GM12878 (cell line): ENCODE results near the gene GPC5. TPM values are rescaled to one million over a fixed set of nuclear protein-coding genes. Genes with fewer than 3 reads are reported as not detected.

ENCODE experiments used
- ATAC-seq: fragments of 200-7000 bp; cut with Tn5 transposase; 3 replicates; pipeline ENCODE4 v1.9.1; 2020; ENCODE audit warnings: mild to moderate bottlenecking, moderate library complexity
- BruUV-seq: library from RNA; stranded (reverse); fragments of 400-500 nt; replicated peaks from 2 replicates; lab custom pipeline; 2021; lab: Mats Ljungman, UMichigan
- CTCF ChIA-PET: fragments of 300-600 bp; sonication (Branson Sonifier 250); formaldehyde crosslinking; extraction: SDS; loops from one replicate; lab custom pipeline; 2021; ENCODE audit warnings: inconsistent platforms; lab: Yijun Ruan, JAX
- POLR2A ChIA-PET: fragments of 350-600 bp; formaldehyde crosslinking; extraction: SDS; loops from one replicate; lab custom pipeline; 2021; ENCODE audit warnings: inconsistent platforms; lab: Charles Lee
- RAD21 ChIA-PET: fragments of 300-600 bp; sonication (Branson Sonifier 250); formaldehyde crosslinking; loops from one replicate; lab custom pipeline; 2023; ENCODE audit warnings: antibody characterized with exemption; ENCODE audit not compliant: unreplicated experiment; lab: Charles Lee
- SMC1A ChIA-PET: fragments of 300-600 bp; sonication (Branson Sonifier 250); formaldehyde crosslinking; loops from one replicate; lab custom pipeline; 2023; ENCODE audit not compliant: unreplicated experiment, uncharacterized antibody; lab: Charles Lee
- DNase-seq: peaks from one replicate; pipeline ENCODE4 v3.0.0-alpha.2; 2011; ENCODE audit warnings: low read depth, low spot score
- FAIRE-seq: peaks from 3 replicates; lab custom pipeline; 2011; peaks lifted over from hg19 to GRCh38; lab: Jason Lieb, UNC
- H2AFZ ChIP-seq: 2 replicates; pipeline ENCODE4 v1.6.0; 2011; ENCODE audit warnings: low read depth, low read length, control low read depth; ENCODE audit not compliant: control insufficient read depth
- H3K27ac ChIP-seq: 2 replicates; pipeline ENCODE4 v1.5.1; 2011; ENCODE audit warnings: control low read depth; ENCODE audit not compliant: control insufficient read depth, insufficient read depth
- H3K27me3 ChIP-seq, 2 experiments: replicated peaks in 1 of 2; 2 replicates each; pipeline versions ENCODE4 v1.6.0 to v1.6.1; 2011; ENCODE audit warnings: low read length in 1 of 2; ENCODE audit not compliant: control insufficient read depth in 2 of 2, insufficient read depth in 2 of 2
- H3K36me3 ChIP-seq, 2 experiments: 2 replicates each; pipeline ENCODE4 v1.5.1; 2011; ENCODE audit warnings: low read length in 1 of 2; ENCODE audit not compliant: control insufficient read depth in 2 of 2, insufficient read depth in 2 of 2
- H3K4me1 ChIP-seq: 2 replicates; pipeline ENCODE4 v1.6.1; 2011; ENCODE audit warnings: mild to moderate bottlenecking, low read length, moderate library complexity, mixed read lengths; ENCODE audit not compliant: control insufficient read depth, insufficient read depth
- H3K4me2 ChIP-seq: 2 replicates; pipeline ENCODE4 v1.6.0; 2011; ENCODE audit warnings: control low read depth; ENCODE audit not compliant: control insufficient read depth, insufficient read depth
- H3K4me3 ChIP-seq: fragments of 200-600 bp; sonication (generic); 2 replicates; pipeline ENCODE4 v1.5.1; 2016
- H3K79me2 ChIP-seq: 2 replicates; pipeline ENCODE4 v1.6.0; 2011; ENCODE audit warnings: low read length; ENCODE audit not compliant: control insufficient read depth, insufficient read depth
- H3K9ac ChIP-seq: 2 replicates; pipeline ENCODE4 v1.8.0; 2011; ENCODE audit warnings: low read length, control low read depth, mixed read lengths; ENCODE audit not compliant: control insufficient read depth, insufficient read depth
- H3K9me3 ChIP-seq: replicated peaks from 3 replicates; pipeline ENCODE4 v1.5.1; 2011; ENCODE audit warnings: mild to moderate bottlenecking, low read length; ENCODE audit not compliant: control insufficient read depth, insufficient read depth
- H4K20me1 ChIP-seq: 2 replicates; pipeline ENCODE4 v1.6.0; 2011; ENCODE audit not compliant: control insufficient read depth, insufficient read depth
- BCLAF1 ChIP-seq: fragments of 450-650 bp; IDR thresholded peaks from 2 replicates; pipeline ENCODE4 v1.6.1; 2017; ENCODE audit warnings: antibody characterized with exemption, mild to moderate bottlenecking, moderate library complexity
- CHD1 ChIP-seq: IDR thresholded peaks from 2 replicates; pipeline ENCODE4 v1.6.1; 2012; ENCODE audit warnings: low read depth, low read length, improper control_type of control experiment
- EED ChIP-seq: sonication (generic); IDR thresholded peaks from 2 replicates; pipeline ENCODE4 v1.6.1; 2016; ENCODE audit warnings: antibody characterized with exemption, low read depth
- HDAC2 ChIP-seq: fragments of 200-600 bp; sonication (generic); IDR thresholded peaks from 2 replicates; pipeline ENCODE4 v1.6.1; 2017
- HDAC6 ChIP-seq: fragments of 200-600 bp; sonication (generic); IDR thresholded peaks from one replicate; pipeline ENCODE4 v1.8.0; 2017; ENCODE audit warnings: antibody characterized with exemption; ENCODE audit not compliant: unreplicated experiment
- HDGF ChIP-seq: fragments of 450-650 bp; IDR thresholded peaks from 2 replicates; pipeline ENCODE4 v1.6.1; 2016; ENCODE audit warnings: antibody characterized with exemption
- IRF4 ChIP-seq: IDR thresholded peaks from 2 replicates; pipeline ENCODE4 v1.6.1; 2011; ENCODE audit warnings: low read depth, low read length
- IRF5 ChIP-seq: fragments of 450-650 bp; IDR thresholded peaks from 2 replicates; pipeline ENCODE4 v1.6.1; 2017; ENCODE audit warnings: borderline replicate concordance
- MXI1 ChIP-seq: fragments of 150-350 bp; IDR thresholded peaks from 2 replicates; pipeline ENCODE4 v1.6.1; 2011; ENCODE audit warnings: low read depth, mild to moderate bottlenecking, inconsistent platforms, low read length, improper control_type of control experiment
- NFIC ChIP-seq: IDR thresholded peaks from 2 replicates; pipeline ENCODE4 v1.6.1; 2012; ENCODE audit warnings: low read depth, mild to moderate bottlenecking, inconsistent platforms, low read length, moderate library complexity
- POLR2AphosphoS5 ChIP-seq: IDR thresholded peaks from 2 replicates; pipeline ENCODE4 v1.6.1; 2011; ENCODE audit warnings: mild to moderate bottlenecking, low read length, inconsistent platforms
- RCOR1 ChIP-seq: conservative IDR thresholded peaks from 2 replicates; pipeline ENCODE4 v1.6.1; 2012; ENCODE audit warnings: low read depth, low read length, improper control_type of control experiment
- RFX5 ChIP-seq: IDR thresholded peaks from 2 replicates; pipeline ENCODE4 v1.6.1; 2011; ENCODE audit warnings: low read depth, low read length, improper control_type of control experiment
- SRF ChIP-seq, 2 experiments: IDR thresholded peaks; 2 replicates each; pipeline ENCODE4 v1.6.1; 2011; ENCODE audit warnings: low read depth in 2 of 2, low read length in 2 of 2, mild to moderate bottlenecking in 1 of 2, moderate library complexity in 1 of 2
- ZZZ3 ChIP-seq: IDR thresholded peaks from 2 replicates; pipeline ENCODE4 v1.6.1; 2011; ENCODE audit warnings: low read depth; ENCODE audit not compliant: control insufficient read depth, insufficient read length
- WGBS: methylation state at CpG from one replicate; pipeline ENCODE4 v1.1.6; 2016; ENCODE audit warnings: low lambda C conversion rate; ENCODE audit not compliant: insufficient replicate concordance, insufficient coverage; ENCODE audit errors: missing lambda C conversion rate; 5-methylcytosine and 5-hydroxymethylcytosine counted together
- in situ Hi-C: fragments of 300-500 bp; cut with MboI; formaldehyde crosslinking; loops from 9 replicates; pipeline ENCODE4 v1.14.3; 2018; ENCODE audit warnings: mixed read lengths
- intact Hi-C: fragments of 100-400 bp; cut with micrococcal nuclease; formaldehyde crosslinking; loops from one replicate; pipeline ENCODE4 v1.14.2; 2022; ENCODE audit not compliant: unreplicated experiment
- polyA plus RNA-seq, 11 experiments: library from polyadenylated mRNA; depleted of rRNA in 4 of 11; unstranded in 6 of 11; stranded (reverse) in 5 of 11; fragments of >200 nt; fragmentation: Nextera tagmentation in 4 of 11; fragmentation: Illumina TruSeq in 1 of 11; extraction: Ambion mirVana in 4 of 11; extraction: Trizol in 1 of 11; gene quantifications; 1 replicate in 1 of 11; 2 replicates in 10 of 11; pipeline versions ENCODE4 v1.2.1 to v1.2.3, GENCODE V29; 2011 to 2016; ENCODE audit warnings: inconsistent platforms in 2 of 11, missing spikeins in 2 of 11, low read depth in 1 of 11
- total RNA-seq, 4 experiments: library from RNA; depleted of rRNA in 3 of 4; stranded (reverse); fragments of >200 nt in 3 of 4; fragmentation: Illumina TruSeq in 1 of 4; extraction: Trizol in 1 of 4; gene quantifications; 2 replicates each; pipeline versions ENCODE4 v1.2.1 to v1.2.3, GENCODE V29; 2013 to 2021
- TF ChIP-seq, protein P1 (sequence below): IDR thresholded peaks from 2 replicates; pipeline ENCODE4 v1.6.1; 2011; ENCODE audit warnings: low read depth, low read length, improper control_type of control experiment, borderline replicate concordance
- TF ChIP-seq, protein P2 (sequence below): fragments of 450-650 bp; conservative IDR thresholded peaks from 2 replicates; pipeline ENCODE4 v1.6.1; 2017; ENCODE audit warnings: mild to moderate bottlenecking, moderate library complexity

Gene GPC5
- total and polyA plus RNA-seq, 10 of the 15 experiments (the other 5 are each of a cell fraction or from before 2014, with no cell fraction given) = 0.05 to 0.87 (median 0.44) TPM; not detected in 1

GRCh38 chr13:92415781-92416180, 1017.4 kb downstream of the GPC5 start (continued):
- TF ChIP-seq BCLAF1 (no peak), RFX5 (no peak)

DNA sequence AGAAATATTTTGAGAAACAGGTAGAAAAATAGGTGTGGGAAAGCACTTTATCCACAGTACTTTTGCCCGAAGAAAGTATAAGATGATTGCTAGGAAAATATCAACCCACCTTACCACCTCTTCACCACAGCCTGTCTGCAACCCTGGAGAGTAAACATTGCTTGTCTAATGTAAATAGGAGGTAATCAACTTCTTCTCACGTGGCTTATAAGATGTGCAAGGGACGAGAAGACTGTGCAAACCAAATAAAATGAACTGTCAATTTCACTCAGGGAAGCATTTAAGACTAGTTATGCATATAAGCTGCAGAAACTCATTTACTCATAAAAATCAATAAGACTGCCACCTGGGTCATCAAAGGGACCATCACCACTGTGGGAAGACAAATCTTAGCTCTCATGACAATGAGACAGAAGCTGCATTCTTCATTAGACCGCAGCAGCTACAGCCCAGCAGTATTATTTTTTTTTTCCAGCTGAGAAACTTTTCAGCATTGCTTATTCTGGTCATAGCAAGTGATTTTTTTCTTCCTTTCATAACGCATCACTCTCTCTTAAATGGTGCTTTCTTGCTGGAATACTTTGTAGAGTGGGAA, 1020.5 kb downstream of the GPC5 start:
- ChIA-PET CTCF (no interaction called here), POLR2A (no interaction called here)
- TF ChIP-seq HDGF = no peak
- no peak for TF ChIP-seq MXI1
- TF ChIP-seq NFIC = no peak
- TF ChIP-seq, protein P1, sequence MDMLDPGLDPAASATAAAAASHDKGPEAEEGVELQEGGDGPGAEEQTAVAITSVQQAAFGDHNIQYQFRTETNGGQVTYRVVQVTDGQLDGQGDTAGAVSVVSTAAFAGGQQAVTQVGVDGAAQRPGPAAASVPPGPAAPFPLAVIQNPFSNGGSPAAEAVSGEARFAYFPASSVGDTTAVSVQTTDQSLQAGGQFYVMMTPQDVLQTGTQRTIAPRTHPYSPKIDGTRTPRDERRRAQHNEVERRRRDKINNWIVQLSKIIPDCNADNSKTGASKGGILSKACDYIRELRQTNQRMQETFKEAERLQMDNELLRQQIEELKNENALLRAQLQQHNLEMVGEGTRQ = no peak
- no peak for TF ChIP-seq SRF (IDR thresholded peaks at IDR 0.05; ENCODE audit: low read depth in 2 of 2, low read length in 2 of 2)
- TF ChIP-seq EED = no peak
- TF ChIP-seq RCOR1 = no peak
- no peak for TF ChIP-seq IRF4
- no peak for TF ChIP-seq HDAC6
- TF ChIP-seq CHD1 = no peak
- TF ChIP-seq POLR2AphosphoS5 = no peak
- no peak for TF ChIP-seq ZZZ3
- TF ChIP-seq, protein P2, sequence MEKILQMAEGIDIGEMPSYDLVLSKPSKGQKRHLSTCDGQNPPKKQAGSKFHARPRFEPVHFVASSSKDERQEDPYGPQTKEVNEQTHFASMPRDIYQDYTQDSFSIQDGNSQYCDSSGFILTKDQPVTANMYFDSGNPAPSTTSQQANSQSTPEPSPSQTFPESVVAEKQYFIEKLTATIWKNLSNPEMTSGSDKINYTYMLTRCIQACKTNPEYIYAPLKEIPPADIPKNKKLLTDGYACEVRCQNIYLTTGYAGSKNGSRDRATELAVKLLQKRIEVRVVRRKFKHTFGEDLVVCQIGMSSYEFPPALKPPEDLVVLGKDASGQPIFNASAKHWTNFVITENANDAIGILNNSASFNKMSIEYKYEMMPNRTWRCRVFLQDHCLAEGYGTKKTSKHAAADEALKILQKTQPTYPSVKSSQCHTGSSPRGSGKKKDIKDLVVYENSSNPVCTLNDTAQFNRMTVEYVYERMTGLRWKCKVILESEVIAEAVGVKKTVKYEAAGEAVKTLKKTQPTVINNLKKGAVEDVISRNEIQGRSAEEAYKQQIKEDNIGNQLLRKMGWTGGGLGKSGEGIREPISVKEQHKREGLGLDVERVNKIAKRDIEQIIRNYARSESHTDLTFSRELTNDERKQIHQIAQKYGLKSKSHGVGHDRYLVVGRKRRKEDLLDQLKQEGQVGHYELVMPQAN = no peak
- no peak for TF ChIP-seq IRF5
- TF ChIP-seq HDAC2 = no peak

More for the DNA sequence above, 1020.5 kb downstream of the GPC5 start:
- H3K4me1 ChIP-seq = no peaks in the 10 kb centered on the region
- no peaks in the 10 kb centered on the region for H3K27me3 ChIP-seq
- ChIA-PET SMC1A (interaction anchor here (0.6 kb wide), 1 partner anchor 19 kb away, joined by 3 read pairs; no protein-coding TSS in a partner anchor), RAD21 (no interaction called here)
- H3K4me2 ChIP-seq = no peak overlapping the region
- no peaks in the 10 kb centered on the region for H3K79me2 ChIP-seq
- no peak overlapping the region for H3K9ac ChIP-seq
- no peak for DNase-seq
- no TSS peak for BruUV-seq
- no peak overlapping the region for H3K4me3 ChIP-seq
- 2% methylated on average over 5 of the region's 5 CpGs for WGBS
- FAIRE-seq = no peak
- in situ Hi-C loops (no loop called here), intact Hi-C loops (no loop called here)
- ATAC-seq = no peak
- no peaks in the 10 kb centered on the region for H4K20me1 ChIP-seq
- no peak overlapping the region for H3K27ac ChIP-seq
- H3K9me3 ChIP-seq = no peaks in the 10 kb centered on the region
- H3K36me3 ChIP-seq = no peaks in the 10 kb centered on the region
- no peak overlapping the region for H2AFZ ChIP-seq
